ENCODE results near the gene HAL.

Gene HAL, protein sequence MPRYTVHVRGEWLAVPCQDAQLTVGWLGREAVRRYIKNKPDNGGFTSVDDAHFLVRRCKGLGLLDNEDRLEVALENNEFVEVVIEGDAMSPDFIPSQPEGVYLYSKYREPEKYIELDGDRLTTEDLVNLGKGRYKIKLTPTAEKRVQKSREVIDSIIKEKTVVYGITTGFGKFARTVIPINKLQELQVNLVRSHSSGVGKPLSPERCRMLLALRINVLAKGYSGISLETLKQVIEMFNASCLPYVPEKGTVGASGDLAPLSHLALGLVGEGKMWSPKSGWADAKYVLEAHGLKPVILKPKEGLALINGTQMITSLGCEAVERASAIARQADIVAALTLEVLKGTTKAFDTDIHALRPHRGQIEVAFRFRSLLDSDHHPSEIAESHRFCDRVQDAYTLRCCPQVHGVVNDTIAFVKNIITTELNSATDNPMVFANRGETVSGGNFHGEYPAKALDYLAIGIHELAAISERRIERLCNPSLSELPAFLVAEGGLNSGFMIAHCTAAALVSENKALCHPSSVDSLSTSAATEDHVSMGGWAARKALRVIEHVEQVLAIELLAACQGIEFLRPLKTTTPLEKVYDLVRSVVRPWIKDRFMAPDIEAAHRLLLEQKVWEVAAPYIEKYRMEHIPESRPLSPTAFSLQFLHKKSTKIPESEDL

DNA sequence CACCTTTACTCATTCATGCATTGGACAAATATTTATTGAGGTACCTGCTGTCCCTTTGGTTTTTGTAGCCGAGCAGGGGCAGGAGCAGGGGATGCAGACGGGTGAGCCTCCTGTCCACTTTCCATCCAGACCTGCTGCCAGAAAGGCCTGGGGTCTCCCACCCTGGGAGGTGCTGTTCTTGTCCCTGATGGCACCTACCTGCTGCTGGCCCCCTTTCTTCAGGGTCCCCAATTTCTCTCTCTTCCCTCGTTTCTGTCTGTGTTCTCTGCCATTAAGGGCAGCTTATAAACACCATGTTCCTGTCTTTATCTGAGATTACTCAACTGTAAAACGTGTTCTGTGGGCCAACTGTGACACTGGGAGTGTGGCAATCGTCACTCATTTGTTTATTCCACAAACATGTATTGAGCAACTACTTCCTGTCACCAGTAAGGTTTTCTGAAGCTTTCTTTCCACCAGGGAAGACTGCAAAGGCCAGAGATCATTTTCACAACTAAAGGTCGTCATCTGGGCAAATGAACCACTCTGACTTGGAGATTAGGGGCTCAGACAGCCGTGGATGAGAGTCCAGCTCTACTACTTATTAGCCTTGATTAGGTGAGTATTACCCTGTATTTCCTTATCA is at the start of gene HAL:
Gene HAL, minus strand, starts transcription at position 311 of the 625 bp plus-strand sequence. CDS start 434 bp downstream, outside the sequence.
- FAIRE-seq = no peak

DNA sequence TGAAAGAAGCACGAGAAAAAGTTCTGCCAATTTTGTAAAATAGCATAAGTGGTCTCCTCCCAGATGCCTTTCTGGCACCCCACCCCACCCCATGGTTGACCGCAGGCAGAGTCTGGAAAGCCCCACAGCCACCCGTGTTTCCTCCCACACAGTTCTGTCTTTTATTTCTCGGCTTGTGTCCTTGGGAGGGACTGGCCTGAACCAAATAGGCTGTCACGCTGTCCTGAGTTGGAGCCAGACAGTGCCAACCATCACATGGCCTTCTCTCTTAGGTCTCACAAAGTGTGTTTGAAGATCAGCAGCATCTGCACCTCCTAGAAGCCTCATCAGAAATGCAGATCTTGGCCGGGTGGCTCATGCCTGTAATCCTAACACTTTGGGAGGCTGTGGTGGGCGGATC is 49.4 kb upstream of the HAL start:
- no peak for FAIRE-seq

DNA sequence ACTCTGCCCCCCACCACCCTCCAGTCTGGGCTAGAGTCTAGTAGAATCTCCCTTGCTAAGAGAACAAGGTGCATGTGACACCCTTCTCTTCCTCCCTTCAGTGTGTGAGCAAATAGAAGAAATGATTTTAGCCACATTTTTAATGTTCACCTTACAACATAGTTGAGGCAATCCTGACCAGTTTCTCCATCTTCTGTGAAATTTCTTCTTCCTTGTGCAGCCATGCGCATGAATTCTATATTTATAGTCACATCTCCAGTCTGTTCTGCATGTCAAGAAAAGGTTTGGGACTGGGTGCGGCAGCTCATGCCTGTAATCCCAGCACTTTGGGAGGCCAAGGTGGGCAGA is 48.8 kb upstream of the HAL start:
- no peak for FAIRE-seq

DNA sequence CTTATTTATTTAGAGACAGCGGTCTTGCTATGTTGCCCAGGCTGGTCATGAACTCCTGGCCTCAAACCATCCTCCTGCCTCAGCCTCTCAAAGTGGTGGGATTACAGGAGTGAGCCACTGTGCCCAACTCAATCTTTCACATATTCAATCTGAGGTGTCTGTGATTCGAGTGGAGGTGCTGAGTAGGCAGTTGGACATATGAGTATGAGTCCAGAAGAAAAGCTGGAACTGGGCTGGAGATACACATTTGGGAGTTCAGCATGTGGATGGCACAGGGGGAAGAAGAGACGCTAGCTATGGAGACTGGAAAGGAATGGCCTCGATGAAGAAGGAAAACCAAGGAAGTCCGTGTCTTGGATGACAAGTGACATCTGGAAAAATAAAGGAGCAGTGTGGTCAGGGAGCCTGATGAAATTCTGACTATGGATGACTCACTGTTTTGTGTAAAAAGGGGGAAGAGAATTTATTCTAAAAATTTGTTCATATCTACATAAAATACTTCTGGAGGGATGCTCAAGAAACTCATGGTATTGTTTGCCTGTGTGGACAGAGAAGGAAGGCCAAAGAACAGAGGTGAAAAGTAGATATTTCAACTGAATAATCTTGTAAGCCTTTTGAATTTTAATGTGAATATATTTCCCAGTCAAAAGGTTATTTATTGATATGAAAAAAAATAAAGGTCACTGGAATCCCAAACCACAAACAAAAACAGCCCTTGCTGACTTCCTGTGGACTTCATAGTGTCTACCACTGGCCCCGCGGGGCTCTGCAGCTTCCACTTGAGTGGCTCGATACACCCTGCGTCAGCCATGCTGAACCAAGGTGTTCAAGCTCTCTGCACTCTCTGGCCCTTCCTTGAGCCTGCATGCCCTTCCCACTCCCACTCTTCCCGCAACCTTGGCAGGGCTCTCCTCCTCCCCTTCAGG is 48.1 kb upstream of the HAL start:
- FAIRE-seq = no peak

DNA sequence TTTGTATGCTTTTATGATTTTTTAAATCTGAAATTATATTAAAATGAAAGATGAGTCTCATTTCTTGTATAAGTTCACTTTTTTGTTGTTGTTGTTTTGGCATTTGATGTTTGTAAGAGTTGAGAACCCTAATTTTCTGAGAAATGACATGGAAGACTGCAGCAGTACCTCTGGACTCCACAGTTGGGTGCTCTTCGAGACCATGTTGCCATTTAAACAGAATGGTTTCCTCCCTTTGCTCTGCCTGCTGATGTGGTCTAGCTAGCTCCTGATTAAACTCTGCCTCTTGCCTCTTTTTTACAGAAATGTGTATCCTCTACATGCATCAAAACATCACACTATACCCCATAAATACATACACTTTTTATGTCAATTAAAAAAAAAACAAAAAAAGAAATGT is 45.0 kb upstream of the HAL start:
- FAIRE-seq = no peak

DNA sequence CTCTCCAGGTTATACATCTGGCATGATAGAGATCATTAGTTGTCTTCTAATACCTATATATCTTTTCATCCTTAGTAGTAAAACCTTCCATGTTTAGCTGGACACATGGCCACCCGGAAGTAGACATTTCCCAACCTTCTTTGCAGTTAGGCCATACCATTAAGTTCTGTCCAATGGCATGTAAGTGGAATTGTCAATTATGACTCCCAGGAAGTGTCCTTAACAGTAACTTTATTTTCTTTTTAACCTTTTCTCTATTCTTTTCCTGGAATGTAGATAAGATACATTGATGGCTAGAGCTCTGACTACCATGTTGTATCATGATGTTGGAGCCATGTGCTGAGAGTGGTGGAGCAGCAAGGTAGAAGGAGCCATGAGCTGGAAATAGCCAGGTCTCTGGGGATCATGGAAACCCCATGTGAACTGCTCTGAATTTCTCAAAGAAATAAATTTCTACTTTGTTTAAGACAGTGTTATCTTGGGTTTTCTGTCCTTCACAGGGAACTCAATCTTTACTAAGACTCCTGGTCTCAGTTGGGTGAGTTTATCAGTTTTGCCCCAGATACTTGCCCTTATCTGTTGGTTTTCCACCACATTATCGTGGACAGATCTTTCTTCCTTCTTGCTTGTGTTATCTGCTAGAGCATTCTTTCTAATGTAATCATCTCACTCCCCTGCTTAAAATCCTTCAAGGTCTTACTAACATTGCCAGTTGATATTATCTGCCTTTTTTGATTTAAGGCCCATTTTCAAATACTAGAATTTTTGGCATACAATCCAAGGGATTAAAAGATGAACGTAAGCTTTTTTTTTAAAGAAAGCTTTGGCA is 44.4 kb upstream of the HAL start:
- no peak for FAIRE-seq

DNA sequence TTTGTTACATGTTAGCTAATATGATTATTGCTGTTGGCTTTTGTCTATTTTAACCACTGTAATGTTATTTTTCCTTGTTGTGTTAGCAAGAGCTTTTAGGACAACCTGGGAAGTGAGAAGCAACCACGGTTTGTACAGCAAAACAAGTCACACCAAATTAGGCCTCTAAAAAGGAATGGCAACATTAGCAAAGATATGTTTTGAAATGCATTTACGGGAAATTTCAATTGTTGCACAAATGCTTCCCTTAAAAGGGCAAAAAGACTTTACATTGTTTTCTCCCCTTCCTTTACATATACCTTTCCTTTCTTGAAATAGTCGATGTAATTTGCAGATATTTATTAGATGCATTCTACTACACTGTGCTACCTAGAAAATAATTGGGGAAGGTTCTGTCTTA is 43.4 kb upstream of the HAL start:
- FAIRE-seq = no peak

DNA sequence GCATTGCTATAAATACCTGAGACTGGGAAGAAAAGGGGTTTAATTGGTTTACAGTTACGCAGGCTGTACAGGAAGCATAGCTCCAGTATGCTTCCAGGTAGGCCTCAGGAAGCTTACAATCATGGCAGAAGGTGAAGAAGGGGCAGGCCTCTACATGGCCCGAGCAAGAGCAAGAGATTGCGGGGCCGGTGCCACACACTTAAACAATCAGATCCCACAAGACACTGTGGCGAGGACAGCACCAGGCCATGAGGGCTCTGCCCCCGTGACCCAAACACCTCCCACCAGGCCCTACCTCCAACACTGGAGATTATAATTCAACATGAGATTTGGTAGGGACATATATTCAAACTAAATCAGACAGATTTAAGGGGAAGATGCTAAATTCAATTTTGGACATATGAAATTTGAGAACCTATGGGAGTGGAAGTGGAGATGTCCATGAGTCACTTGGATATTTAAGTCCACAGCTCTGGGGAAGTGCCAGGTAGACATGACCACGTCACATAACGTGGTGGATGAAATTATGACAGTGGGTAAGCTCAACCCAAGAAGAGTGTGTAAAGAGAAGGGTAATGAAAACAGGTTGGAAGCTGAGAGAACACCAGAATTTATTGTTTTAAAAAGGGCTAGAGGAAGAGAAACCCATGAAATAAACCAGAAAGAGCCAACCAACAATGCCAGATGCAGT is 40.8 kb upstream of the HAL start:
- no peak for FAIRE-seq

DNA sequence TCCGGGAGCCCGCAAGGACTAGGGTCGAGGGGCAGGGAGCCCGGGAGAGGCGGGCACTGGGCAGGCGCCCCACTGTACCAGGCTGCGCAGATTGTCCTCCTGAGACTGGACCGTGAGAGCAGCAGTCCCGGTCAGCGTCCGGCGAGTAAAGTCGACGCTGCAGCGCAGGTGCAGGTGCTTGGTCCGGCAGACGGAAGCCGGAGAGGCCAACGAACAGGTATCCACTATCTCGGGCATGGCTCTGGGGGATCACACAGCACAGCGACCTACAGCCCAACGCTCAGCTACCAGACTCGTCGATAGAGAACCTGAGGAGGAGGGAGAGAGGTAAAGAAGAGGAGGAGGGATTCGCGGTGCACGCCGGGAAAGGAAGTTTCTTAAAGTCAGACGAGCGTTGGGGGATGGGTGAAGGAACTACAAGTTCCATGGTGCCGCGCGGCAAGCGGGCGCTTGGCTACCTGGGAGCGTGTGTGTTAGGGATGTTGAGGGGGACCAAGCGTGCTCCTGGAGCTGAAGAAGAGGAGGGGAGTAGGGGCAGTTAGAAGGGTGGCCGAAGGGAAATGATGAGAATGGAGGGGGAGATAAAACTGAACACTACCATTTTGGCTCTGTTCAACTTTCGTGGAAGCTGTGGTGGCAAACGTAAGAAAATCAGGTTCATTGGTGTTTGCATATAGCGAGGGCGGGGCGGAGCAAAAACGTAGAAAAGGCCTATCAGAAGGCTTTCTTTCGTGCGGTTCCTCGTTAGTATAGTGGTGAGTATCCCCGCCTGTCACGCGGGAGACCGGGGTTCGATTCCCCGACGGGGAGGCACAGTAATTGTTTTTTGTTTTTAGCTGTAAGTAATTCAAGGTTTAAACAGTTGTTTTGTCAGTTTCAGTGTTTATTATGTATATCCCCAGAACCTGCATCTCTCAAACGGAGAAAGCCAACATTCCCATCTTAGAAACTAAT is 39.4 kb upstream of the HAL start, which contains the start of gene LTA4H:
Gene LTA4H, minus strand, starts transcription at position 305 of the 954 bp plus-strand sequence. Its CDS starts 68 bp downstream, at position 237.
- peak; percentile 30 for FAIRE-seq

DNA sequence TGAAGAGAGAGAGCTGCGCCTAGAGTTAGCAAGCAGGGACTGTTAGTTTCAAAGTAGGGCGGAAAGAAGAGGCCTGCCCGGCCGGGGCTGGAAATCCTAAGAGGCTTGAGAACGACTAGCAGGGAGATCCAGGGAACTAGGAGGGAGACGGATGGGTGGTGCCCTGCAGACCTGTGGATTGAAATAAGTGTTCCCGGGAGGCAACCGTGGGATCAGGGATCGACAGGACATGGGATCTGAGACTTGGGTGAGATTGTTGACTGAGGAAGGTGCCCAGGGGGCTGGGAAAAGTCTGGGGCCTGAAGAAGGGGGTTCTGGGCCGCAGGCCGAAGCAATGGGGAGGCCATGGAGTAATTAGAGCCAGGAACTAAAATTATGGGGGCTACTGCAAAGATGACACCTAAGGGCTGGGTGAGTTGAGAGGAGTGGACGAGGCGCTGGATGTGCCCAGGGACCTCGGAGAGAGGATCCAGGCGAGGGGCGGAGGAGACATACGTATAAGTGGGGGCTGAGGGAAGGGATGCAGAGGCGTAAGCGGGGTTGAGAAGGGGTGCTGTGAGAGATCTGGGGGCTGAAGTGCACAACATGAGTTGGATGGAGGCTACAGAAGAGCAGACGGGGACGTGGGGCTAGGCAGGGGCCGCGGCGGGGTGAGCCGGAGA is 38.6 kb upstream of the HAL start:
- FAIRE-seq = no peak

DNA sequence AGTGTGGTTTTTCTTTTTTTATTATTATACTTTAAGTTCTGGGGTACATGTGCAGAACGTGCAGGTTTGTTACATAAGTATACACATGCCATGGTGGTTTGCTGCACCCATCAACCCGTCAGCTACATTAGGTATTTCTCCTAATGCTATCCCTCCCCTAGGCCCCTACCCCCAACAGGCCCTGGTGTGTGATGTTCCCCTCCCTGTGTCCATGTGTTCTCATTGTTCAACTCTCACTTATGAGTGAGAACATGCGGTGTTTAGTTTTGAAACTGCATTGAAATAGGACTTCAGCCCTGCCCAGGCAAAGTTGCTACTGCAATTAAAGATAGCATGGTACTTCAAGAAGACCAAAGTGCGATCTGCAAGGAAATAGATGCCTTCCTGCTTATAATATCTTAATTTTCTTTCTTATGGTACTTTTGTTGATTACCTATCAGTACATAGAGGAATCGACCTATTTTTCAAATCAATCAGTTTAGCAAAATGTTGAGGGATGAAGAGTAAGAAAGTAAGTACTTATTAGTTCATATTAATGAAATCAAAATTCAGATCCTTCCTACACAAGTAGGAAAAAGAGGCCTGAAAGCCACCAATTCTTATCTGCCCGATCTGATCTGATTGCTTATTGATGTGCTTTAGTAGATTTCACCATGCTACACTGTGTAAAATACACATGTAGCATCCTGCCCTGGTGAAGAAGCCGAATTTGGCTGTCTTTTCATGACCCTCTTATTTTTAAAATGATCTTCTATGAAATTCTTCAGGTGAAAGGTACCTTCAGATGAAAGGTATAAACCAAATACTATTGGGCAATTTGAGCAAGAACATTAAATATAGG is 37.6 kb upstream of the HAL start:
- no peak for FAIRE-seq

DNA sequence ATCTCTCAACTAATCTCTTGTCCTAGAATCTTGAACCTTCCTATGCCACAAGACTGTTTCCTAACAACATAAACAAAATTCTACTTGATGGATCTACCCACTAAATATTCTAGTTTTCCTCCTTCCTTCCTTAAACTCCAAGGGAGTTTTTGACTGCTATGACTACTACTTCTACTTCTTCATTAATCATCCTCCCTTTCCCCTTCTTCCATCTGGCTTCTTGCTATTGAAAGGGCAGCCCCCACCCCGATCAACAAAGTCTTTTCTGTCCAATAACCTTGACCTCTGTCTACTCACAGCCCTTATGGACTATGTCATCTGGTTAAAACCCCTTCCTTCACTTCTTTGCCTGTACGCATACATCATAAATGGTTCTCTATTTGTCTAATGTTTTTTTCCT is 33.7 kb upstream of the HAL start:
- FAIRE-seq = no peak

DNA sequence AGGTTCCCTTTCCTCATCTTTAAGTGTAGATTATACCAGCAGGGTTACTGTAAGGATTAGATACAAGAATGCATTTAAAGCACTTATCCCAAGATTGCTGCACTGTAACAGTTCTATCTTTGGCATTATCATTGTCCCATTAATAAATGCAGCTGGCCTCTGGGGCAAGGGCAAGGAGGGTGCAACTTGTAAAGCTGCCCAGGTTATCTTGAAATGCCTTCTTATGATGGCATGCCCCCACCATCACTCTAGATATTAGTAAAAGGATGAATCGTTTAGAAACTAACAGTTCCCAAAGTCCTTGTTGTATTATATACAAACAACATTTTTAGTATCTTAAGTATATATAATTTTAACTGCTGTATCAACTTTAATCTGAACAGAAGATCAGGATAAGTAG is 32.4 kb upstream of the HAL start:
- FAIRE-seq = no peak

DNA sequence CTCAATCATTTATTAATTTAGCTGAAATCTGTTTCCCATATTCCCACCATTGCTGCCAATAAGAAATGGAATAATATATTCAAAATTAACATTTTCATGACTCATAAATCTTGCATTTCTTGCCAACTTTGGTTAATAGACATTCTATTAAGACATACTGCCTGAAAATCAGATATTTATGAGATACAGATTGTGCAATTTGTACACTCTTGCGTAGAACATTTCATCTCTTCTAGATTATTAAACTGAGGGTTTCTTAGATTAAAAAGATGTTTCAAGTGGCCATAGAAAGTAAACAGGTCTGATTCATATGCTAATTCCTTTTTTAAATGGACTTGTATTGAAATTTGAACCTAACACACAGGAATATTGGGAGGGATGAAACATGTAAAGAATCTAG is 30.2 kb upstream of the HAL start:
- no peak for FAIRE-seq

DNA sequence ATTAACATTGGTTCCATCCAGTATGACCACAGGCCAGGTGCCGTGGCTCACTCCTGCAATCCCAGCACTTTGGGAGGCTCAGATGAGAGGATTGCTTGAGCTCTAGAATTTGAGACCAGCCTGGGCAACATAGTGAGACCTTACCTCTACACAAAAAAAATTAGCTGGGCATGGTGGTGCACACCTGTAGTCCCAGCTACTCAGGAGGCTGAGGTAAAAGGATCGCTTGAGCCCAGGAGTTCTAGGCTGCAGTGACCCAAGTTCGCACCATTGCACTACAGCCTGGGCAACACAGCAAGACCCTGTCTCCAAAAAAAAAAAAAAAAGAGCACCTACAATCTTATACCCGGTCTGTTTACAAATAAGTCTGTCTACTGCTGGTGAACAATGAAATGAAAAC is 29.4 kb upstream of the HAL start:
- FAIRE-seq = no peak

DNA sequence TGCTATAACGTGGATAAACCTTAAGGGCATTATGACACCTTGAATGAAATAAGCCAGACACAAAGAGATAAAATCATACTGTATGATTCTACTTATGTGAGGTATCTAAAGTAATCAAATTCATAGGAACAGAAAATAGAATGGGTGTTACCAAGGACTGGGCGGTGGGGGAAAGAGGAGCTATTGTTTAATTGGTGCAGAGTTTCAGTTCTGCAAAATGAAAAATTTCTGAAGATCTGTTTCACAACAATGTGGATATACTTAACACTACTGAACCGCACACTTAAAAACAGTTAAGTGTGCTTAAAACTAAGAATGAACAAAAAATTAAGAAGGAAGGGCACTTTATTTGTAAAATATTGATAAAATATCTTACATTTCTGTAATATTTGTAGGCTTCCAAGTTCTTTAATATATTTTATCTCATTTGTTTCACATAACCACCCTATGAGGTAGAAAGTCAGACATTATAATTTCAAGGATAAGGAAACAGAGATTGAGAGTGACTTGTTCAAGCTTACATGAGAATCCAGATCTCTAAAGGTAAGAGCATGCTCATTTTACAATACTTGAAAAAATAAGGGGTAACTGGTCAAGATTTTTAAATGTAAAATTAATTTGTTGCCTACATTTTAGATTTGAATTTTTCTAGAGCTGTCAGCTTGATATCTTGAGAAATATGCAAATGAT is 24.3 kb upstream of the HAL start:
- no peak for FAIRE-seq

DNA sequence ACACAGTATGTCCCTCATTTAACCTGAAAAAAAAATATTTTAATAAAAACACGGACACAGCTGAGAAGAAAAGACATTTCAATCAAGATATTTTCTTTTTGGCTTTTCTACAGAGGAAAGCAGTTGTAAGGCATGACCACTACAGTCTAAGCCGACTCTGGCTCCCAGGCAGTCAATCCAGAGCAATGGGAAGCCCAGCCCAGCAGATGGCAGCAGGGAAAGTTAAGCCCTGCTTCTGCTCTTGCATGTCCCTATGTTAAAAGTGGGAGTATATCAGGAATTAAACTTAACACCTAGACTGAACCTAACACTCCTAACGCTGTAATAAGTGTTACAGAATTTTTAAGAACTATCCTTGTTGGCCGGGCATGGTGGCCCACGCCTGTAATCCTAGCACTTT is 19.5 kb upstream of the HAL start:
- FAIRE-seq = no peak
